Prostate gland (tissue), 2 donors: ENCODE measurements around the gene ANKMY1. TPM values are rescaled to one million over a fixed set of nuclear protein-coding genes. Genes with fewer than 3 reads are reported as not detected.
"Not testable (repeated sequence)": the region's sequence is repeated elsewhere in the genome, so short reads cannot be mapped to it uniquely, and the experiment has no call there.

Experiments used
- DNase-seq: peaks from one replicate; pipeline ENCODE4 v3.0.0-alpha.2; 2019; ENCODE audit warnings: low spot score
- H3K27ac ChIP-seq, 2 donors: fragments of 200-600 bp; sonication (generic); 2 replicates each; pipeline ENCODE4 v1.5.1; 2017 to 2019
- H3K27me3 ChIP-seq: fragments of 200-600 bp; sonication (generic); replicated peaks from 2 replicates; pipeline ENCODE4 v1.5.1; 2019; ENCODE audit not compliant: insufficient read depth
- H3K36me3 ChIP-seq, 2 donors: fragments of 200-600 bp; sonication (generic); 1 replicate in 1 of 2; 2 replicates in 1 of 2; pipeline versions ENCODE4 v1.5.1 to v1.8.1; 2017 to 2019
- H3K4me1 ChIP-seq: fragments of 200-600 bp; sonication (generic); replicated peaks from 2 replicates; pipeline ENCODE4 v1.5.1; 2019
- H3K4me3 ChIP-seq, 2 donors: fragments of 200-600 bp; sonication (generic); 2 replicates each; pipeline ENCODE4 v1.5.1; 2017 to 2019
- H3K9me3 ChIP-seq: fragments of 200-600 bp; sonication (generic); 2 replicates; pipeline ENCODE4 v1.5.1; 2017
- CTCF ChIP-seq, 4 experiments: fragments of 200-600 bp in 2 of 4; fragments of 450-650 bp in 2 of 4; sonication (generic) in 2 of 4; IDR thresholded peaks; 1 replicate in 3 of 4; 2 replicates in 1 of 4; pipeline ENCODE4 v1.5.1; 2016 to 2019; ENCODE audit warnings: antibody characterized with exemption in 4 of 4, mild to moderate bottlenecking in 2 of 4, moderate library complexity in 2 of 4
- POLR2A ChIP-seq: fragments of 450-650 bp; IDR thresholded peaks from one replicate; pipeline ENCODE4 v1.6.1; 2016; ENCODE audit warnings: antibody characterized with exemption, mild to moderate bottlenecking
- POLR2AphosphoS5 ChIP-seq: sonication (generic); formaldehyde crosslinking; IDR thresholded peaks from one replicate; pipeline ENCODE4 v1.6.1; 2017; ENCODE audit warnings: antibody characterized with exemption
- WGBS: methylation state at CpG from one replicate; pipeline ENCODE4 v1.1.5; 2018; 5-methylcytosine and 5-hydroxymethylcytosine counted together
- intact Hi-C: fragments of 100-400 bp; cut with DNase I; formaldehyde crosslinking; loops from one replicate; pipeline ENCODE4 v1.14.2; 2022
- total RNA-seq, 2 donors: library from RNA; depleted of rRNA; stranded (reverse); fragments of >200 nt; gene quantifications; one replicate each; pipeline ENCODE4 v1.1.0, GENCODE V29; 2016

Gene ANKMY1
- total RNA-seq, 2 donors from 2014 or later = 22.7 to 31.4 TPM

GRCh38 chr2:240551288-240551687 is 6.5 kb downstream of the ANKMY1 start:
- no peaks in the 10 kb centered on the region for H3K4me1 ChIP-seq
- H3K9me3 ChIP-seq = no peaks in the 10 kb centered on the region
- no peak overlapping the region for H3K27ac ChIP-seq
- 96% methylated on average over 4 of the region's 4 CpGs for WGBS
- H3K4me3 ChIP-seq = no peak overlapping the region
- intact Hi-C loops = no loop called here
- H3K36me3 ChIP-seq = no peaks in the 10 kb centered on the region
- TF ChIP-seq CTCF (IDR thresholded peaks at IDR 0.05) (no peak), POLR2AphosphoS5 (no peak), POLR2A (no peak)
- no peak for DNase-seq
- H3K27me3 ChIP-seq = no peaks in the 10 kb centered on the region

DNA sequence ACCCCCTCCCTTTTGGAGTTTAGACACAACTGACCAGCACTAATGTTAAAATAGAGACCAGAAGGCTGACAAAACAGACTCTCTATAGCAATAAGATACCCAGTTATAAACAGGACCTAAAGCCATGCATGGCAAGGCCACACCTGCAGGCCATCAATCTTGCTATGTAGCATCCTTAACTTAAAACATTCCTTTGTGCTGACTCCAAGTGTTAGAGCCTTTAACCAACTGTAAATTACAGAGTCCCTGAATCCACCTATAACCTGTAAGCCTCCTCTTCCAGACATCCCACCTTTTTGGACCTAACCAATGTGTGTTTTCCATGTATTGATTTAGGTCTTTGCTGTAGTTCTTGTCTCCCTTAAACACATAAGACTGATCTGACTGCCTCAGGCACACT is 17.9 kb downstream of the ANKMY1 start:
- DNase-seq = no peak
- intact Hi-C loops = no loop called here
- H3K27me3 ChIP-seq = no peaks in the 10 kb centered on the region
- H3K36me3 ChIP-seq = no peaks in the 10 kb centered on the region
- no peak overlapping the region for H3K27ac ChIP-seq
- H3K4me1 ChIP-seq = no peaks in the 10 kb centered on the region
- no peaks in the 10 kb centered on the region for H3K9me3 ChIP-seq
- no peak for TF ChIP-seq POLR2AphosphoS5
- TF ChIP-seq CTCF (IDR thresholded peaks at IDR 0.05) = no peak
- no peak for TF ChIP-seq POLR2A
- H3K4me3 ChIP-seq = no peak overlapping the region

GRCh38 chr2:240539101-240539500 is 18.7 kb downstream of the ANKMY1 start:
- 99% methylated on average over 17 of the region's 17 CpGs for WGBS
- H3K4me3 ChIP-seq, DNase-seq: not testable (repeated sequence)

GRCh38 chr2:240538031-240538780 is 19.6 kb downstream of the ANKMY1 start:
- WGBS = 94% methylated on average over 38 of the region's 43 CpGs
- DNase-seq = no peak
- H3K36me3 ChIP-seq = no peaks in the 10 kb centered on the region
- no peaks in the 10 kb centered on the region for H3K27me3 ChIP-seq
- intact Hi-C loops = no loop called here
- no peak overlapping the region for H3K27ac ChIP-seq
- TF ChIP-seq CTCF (IDR thresholded peaks at IDR 0.05) = no peak
- no peak for TF ChIP-seq POLR2A
- H3K4me3 ChIP-seq = no peak overlapping the region
- no peaks in the 10 kb centered on the region for H3K4me1 ChIP-seq
- no peaks in the 10 kb centered on the region for H3K9me3 ChIP-seq

More at GRCh38 chr2:240539101-240539500, 18.7 kb downstream of the ANKMY1 start:
- H3K9me3 ChIP-seq, H3K27ac ChIP-seq, intact Hi-C loops, H3K27me3 ChIP-seq, H3K4me1 ChIP-seq, H3K36me3 ChIP-seq: not testable (repeated sequence)

- intact Hi-C loops = no loop called here
- no peak for DNase-seq
- Histone ChIP-seq H3K9me3 (no peaks in the 10 kb centered on the region), H3K36me3 (no peaks in the 10 kb centered on the region), H3K4me1 (no peaks in the 10 kb centered on the region), H3K27me3 (no peaks in the 10 kb centered on the region), H3K27ac (no peak overlapping the region), H3K4me3 (no peak overlapping the region)
- TF ChIP-seq CTCF (IDR thresholded peaks at IDR 0.05) (no peak), POLR2AphosphoS5 (no peak), POLR2A (no peak)
- 92% methylated on average over 1 of the region's 1 CpG for WGBS
Measured at GRCh38 chr2:240532031-240532775, 25.6 kb downstream of the ANKMY1 start.
